DMS79 (cell line): ENCODE data around the gene PACRG.

Experiments used
- DNase-seq: peaks from one replicate; lab custom pipeline; 2025; lab: John Stamatoyannopoulos, UW

PACRG gene

DNA sequence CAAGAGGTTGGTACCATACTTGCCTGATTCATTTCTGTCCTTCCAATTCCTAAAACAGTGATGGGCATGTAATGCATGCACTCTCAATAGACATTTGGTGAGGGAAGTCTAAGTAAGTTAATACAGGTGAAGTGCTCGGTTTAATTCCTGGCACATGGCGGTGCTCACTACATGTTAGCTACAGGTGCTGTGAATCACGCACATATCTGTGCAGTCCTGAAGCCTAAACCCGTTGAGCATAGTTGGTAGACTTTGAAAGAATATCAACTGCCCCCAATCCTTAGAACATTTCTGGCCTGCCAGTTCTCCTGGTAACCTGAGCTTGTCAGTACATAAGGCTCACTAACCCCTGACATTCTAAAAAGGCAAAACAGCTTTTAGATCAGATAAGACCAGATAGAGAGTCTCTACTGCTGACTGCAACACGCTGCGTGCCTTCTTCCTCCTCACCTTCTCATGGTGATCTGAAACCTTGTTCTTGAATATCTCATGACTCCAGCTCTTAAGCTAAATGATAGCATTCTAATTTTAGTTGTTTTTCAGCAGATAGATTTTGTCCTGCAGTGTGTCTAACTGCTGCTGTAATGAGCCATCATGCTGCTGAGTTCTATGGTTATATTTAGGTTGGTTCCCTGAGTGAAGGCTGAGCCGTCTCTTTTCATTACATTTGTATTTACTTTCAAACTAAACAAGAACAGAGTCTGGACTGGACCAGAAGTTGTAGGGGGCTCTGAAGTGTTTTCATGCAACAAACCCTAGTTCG is 358.3 kb downstream of the PACRG start:
- DNase-seq = no peak

DNA sequence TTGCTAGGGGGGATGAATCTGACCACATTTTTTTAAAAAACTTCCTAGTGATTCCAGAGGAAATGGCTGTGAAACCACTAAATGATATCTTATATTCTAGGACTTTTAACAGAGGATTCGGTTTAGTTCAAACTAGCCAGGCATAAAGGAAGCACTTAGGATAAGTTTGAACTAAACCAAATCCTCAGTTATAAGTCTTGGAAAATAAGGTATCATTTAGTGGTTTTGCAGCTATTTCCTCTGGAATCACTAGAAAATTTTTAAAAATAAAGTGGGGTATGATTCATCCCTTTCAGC is 358.8 kb downstream of the PACRG start:
- DNase-seq = no peak

GRCh38 chr6:163087981-163088380 is 360.2 kb downstream of the PACRG start:
- no peak for DNase-seq

- no peak for DNase-seq
Measured at GRCh38 chr6:163092876-163093275, 365.1 kb downstream of the PACRG start.

DNA sequence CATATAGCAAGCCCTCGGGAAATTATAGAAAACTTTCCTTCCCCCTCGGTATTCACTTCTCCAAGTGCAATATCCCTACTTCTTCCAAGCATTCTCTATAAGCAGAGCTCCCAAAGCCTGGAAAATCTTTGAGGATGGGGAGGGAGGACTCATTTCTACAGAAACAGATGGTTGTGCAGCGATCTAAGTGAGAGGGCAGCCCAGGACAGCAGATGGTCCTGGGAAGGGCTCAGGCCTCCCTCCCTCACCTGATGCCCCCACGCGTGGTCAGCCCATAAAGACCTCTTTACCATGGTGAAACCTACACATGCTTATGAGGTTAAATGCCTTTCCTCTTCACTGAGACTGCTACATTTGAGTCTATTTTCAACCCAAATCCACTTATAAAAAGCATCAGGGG is 367.1 kb downstream of the PACRG start:
- DNase-seq = no peak

- no peak for DNase-seq
Measured at GRCh38 chr6:163095401-163095800, 367.6 kb downstream of the PACRG start.

DNA sequence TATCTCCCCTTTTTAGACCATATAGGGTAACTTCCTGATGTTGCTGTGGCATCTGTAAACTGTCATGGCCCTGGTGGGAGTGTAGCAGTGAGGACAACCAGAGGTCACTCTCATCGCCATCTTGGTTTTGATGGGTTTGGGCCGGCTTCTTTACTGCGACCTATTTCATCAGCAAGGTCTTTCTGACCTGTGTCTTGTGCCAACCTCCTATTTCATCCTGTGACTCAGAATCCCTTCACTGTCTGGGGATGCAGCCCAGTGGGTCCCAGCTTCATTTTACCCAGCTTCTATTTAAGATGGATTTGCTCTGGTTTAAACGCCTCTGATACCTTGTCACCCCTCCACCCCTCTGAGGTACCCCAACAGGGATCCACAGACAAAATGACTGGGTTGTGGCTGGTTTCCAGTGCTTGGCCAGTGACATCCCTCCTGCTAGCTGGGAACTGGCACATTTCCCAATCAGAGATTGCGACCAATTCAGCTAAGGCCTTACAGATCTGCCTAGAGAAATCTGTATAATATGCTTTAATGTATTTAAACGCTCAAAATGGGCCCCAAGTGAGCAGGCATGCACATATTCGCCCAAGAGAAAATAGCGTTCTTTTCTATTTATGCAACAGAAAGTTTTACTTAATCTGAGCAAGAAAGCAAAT is 371.2 kb downstream of the PACRG start:
- no peak for DNase-seq

GRCh38 chr6:163099621-163100171 is 371.9 kb downstream of the PACRG start:
- DNase-seq = no peak

DNA sequence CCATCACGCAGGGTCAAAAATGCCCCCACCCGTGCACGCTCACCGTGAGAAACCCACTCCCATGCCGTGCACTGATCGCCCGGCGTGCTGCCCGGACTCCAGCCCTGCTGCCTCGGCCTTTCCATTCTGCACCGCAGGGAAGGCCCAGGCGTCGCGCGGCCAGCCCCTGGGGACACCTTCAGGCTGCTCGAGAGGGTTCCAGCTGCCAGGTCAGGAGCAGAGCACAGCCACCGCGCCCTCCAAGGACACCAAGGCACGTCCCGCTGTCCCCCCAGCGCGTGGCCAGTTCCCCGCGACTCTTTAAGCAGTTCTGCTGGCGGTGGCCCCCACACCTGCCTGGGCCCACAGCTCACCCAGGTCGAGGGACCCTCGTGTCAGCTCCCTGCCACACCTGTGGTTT is 372.5 kb downstream of the PACRG start:
- no peak for DNase-seq

GRCh38 chr6:163113358-163113962 is 385.7 kb downstream of the PACRG start:
- DNase-seq = no peak

- no peak for DNase-seq
Measured at GRCh38 chr6:163118941-163119340, 391.2 kb downstream of the PACRG start.

DNA sequence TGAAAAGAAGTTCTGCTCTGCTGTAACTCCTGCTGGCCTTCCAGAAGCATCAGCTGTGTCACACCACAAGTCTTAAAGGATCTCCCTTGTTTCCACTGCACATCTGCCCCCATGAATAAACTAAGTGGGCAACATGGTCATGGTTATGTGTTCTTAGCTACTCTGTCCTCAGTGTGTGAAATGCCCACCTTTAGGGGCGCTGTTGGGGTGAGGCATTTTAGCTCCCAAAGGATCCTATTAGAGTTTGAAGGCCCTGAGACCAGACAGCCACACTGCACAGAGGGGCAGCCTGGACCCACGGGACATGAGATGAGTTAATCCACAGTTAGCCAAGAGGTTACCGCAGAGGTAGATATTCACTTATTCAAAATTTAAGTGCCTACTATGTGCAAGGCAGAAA is 392.4 kb downstream of the PACRG start:
- no peak for DNase-seq

GRCh38 chr6:163121270-163121669 is 393.5 kb downstream of the PACRG start:
- no peak for DNase-seq

- DNase-seq = no peak
Measured at GRCh38 chr6:163122365-163122764, 394.6 kb downstream of the PACRG start.

DNA sequence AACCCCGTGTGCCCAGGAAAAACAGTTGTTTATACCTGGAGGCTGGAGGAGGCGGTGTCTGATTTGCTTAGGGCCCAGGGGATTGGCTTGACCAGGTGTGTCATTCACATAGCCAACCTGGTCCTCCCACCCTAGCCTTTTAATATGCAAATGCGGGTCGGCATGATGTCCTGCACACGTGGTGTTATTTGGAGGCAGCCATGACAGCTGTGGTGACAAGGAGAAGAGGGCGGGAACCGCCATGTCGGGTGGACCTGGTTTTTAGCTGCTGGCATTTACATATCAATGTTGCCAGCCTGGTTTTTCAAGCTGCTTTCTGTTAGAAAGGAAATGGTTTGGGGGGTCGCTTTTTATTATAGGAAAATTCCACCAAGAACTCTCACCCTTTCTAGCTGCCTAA is 395.3 kb downstream of the PACRG start:
- no peak for DNase-seq

GRCh38 chr6:163126741-163127140 is 399.0 kb downstream of the PACRG start:
- no peak for DNase-seq

- no peak for DNase-seq
Measured at GRCh38 chr6:163127587-163127986, 399.8 kb downstream of the PACRG start.

DNA sequence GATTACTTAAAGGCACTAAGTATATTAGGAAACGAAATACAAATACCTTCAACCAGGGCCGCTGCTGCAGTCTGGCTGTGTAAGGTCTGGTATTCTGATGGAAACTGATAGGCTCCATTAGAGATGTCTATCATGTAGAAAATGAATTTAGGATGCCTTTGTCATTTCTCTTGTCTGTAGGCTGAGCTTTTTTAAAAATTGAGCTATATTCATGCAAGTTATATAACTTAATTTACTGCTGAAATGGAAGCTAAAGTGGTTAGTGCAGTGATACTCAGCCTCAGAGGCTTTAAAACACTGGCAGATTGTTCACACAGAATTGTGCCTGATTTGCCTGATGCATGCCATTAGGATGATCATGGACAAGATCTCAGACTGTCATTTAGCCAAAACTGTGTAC is 400.6 kb downstream of the PACRG start:
- no peak for DNase-seq

- no peak for DNase-seq
Measured at GRCh38 chr6:163132050-163132750, 404.4 kb downstream of the PACRG start.

DNA sequence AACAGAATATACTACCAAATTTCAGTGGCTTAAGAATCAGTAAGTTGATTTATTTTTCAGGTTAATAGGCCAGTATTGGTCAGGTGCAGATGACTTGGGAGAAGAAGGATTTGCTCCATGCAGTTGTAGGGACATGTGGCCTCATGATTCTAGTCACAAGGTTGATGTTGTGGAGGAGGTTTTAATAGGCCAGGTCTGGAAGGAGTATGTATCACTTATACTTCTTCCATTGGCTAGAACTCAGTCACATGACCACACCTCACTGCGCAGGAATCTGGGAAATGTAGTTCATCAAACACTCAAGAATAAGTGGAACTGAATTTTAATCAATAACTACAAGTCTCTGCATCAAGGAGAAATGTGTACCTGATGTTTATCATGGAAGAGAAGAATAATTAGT is 405.2 kb downstream of the PACRG start:
- no peak for DNase-seq

DNA sequence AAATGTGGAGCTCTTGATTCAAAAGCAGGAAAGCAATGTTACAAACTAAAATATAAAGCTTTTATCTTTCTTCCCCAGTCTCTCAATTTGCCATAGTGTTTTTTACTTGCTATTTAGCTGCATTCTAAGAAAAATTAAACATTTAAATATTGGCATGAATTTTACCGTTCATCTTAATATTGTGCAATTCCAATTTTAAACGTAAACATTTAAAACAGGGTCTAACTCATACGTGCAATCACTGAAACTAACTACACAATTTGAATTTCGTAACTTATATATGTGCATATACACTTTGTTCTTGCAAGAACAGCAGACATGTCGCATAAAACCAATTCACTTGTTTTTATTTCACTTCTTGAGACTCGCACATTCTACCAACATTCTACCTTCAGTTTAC is 405.9 kb downstream of the PACRG start:
- DNase-seq = no peak

GRCh38 chr6:163136681-163137397 is 409.1 kb downstream of the PACRG start:
- DNase-seq = no peak
